Liver (tissue), 9 donors: ENCODE results near the gene PLCB4. TPM values are rescaled to one million over a fixed set of nuclear protein-coding genes. Genes with fewer than 3 reads are reported as not detected.

Source experiments
- DNase-seq: peaks from one replicate; pipeline ENCODE4 v3.0.0-alpha.2; 2017; ENCODE audit warnings: low spot score
- H3K27ac ChIP-seq, 2 donors: one replicate each; pipeline ENCODE4 v1.7.0; 2013; ENCODE audit warnings: inconsistent platforms in 2 of 2, low read length in 2 of 2, control low read depth in 1 of 2, low read depth in 1 of 2, mild to moderate bottlenecking in 1 of 2
- H3K27me3 ChIP-seq, 4 donors: one replicate each; pipeline versions ENCODE4 v1.6.1 to v1.7.0; 2013; ENCODE audit warnings: low read length in 3 of 4, inconsistent platforms in 1 of 4, mild to moderate bottlenecking in 1 of 4, moderate library complexity in 1 of 4; ENCODE audit not compliant: control insufficient read depth in 4 of 4, insufficient read depth in 4 of 4
- H3K36me3 ChIP-seq, 4 donors: one replicate each; pipeline versions ENCODE4 v1.6.1 to v1.7.0; 2013; ENCODE audit warnings: low read length in 3 of 4, mild to moderate bottlenecking in 3 of 4, low read depth in 1 of 4, moderate library complexity in 1 of 4; ENCODE audit not compliant: control insufficient read depth in 4 of 4, insufficient read depth in 3 of 4
- H3K4me1 ChIP-seq, 4 donors: one replicate each; pipeline versions ENCODE4 v1.6.1 to v1.7.0; 2013; ENCODE audit warnings: low read length in 3 of 4, mild to moderate bottlenecking in 3 of 4, moderate library complexity in 1 of 4; ENCODE audit not compliant: control insufficient read depth in 4 of 4, insufficient read depth in 4 of 4
- H3K4me3 ChIP-seq, 3 donors: one replicate each; pipeline versions ENCODE4 v1.6.1 to v1.7.0; 2013; ENCODE audit warnings: low read length in 3 of 3, control low read depth in 1 of 3, low read depth in 1 of 3, mild to moderate bottlenecking in 1 of 3
- H3K9ac ChIP-seq, 2 donors: one replicate each; pipeline ENCODE4 v1.7.0; 2013; ENCODE audit warnings: low read length in 2 of 2, mild to moderate bottlenecking in 2 of 2, moderate library complexity in 2 of 2, control low read depth in 1 of 2, low read depth in 1 of 2
- H3K9me3 ChIP-seq, 4 donors: one replicate each; pipeline versions ENCODE4 v1.6.1 to v1.7.0; 2013; ENCODE audit warnings: low read length in 3 of 4; ENCODE audit not compliant: control insufficient read depth in 4 of 4
- ATF3 ChIP-seq: IDR thresholded peaks from 2 replicates; pipeline ENCODE4 v1.6.1; 2016; ENCODE audit warnings: antibody characterized with exemption
- FOXA2 ChIP-seq: IDR thresholded peaks from 2 replicates; pipeline ENCODE4 v1.6.1; 2016; ENCODE audit warnings: antibody characterized with exemption
- GABPA ChIP-seq, 2 donors: IDR thresholded peaks in 1 of 2; conservative IDR thresholded peaks in 1 of 2; 2 replicates each; pipeline ENCODE4 v1.6.1; 2016; ENCODE audit warnings: antibody characterized with exemption in 2 of 2, mild to moderate bottlenecking in 1 of 2, moderate library complexity in 1 of 2
- HNF4G ChIP-seq: IDR thresholded peaks from 2 replicates; pipeline ENCODE4 v1.6.1; 2016; ENCODE audit warnings: antibody characterized with exemption
- JUND ChIP-seq, 2 donors: IDR thresholded peaks; 2 replicates each; pipeline ENCODE4 v1.6.1; 2016; ENCODE audit warnings: antibody characterized with exemption in 2 of 2
- NR2F2 ChIP-seq: IDR thresholded peaks from 2 replicates; pipeline ENCODE4 v1.6.1; 2016; ENCODE audit warnings: antibody characterized with exemption
- RXRA ChIP-seq, 2 donors: IDR thresholded peaks; 2 replicates each; pipeline ENCODE4 v1.6.1; 2017 to 2018; ENCODE audit warnings: antibody characterized with exemption in 2 of 2, mild to moderate bottlenecking in 1 of 2
- TAF1 ChIP-seq: conservative IDR thresholded peaks from 2 replicates; pipeline ENCODE4 v1.6.1; 2016; ENCODE audit warnings: antibody characterized with exemption, mild to moderate bottlenecking
- YY1 ChIP-seq: IDR thresholded peaks from 2 replicates; pipeline ENCODE4 v1.6.1; 2016; ENCODE audit warnings: antibody characterized with exemption, mild to moderate bottlenecking
- ZBTB33 ChIP-seq: IDR thresholded peaks from 2 replicates; pipeline ENCODE4 v1.6.1; 2016; ENCODE audit warnings: antibody characterized with exemption
- WGBS: extraction: QIAGEN DNeasy Blood & Tissue Kit; methylation state at CpG from one replicate; pipeline ENCODE4 v1.1.7; 2013; 5-methylcytosine and 5-hydroxymethylcytosine counted together
- polyA plus RNA-seq, 2 donors: library from polyadenylated mRNA; stranded (reverse) in 1 of 2; unstranded in 1 of 2; fragments of 200-250 nt in 1 of 2; fragments of >200 nt in 1 of 2; fragmentation: Nextera tagmentation in 1 of 2; extraction: Ambion mirVana in 1 of 2; gene quantifications; one replicate each; pipeline versions ENCODE4 v1.2.1 to v1.2.3, GENCODE V29; 2013 to 2015
- total RNA-seq, 2 donors: library from RNA; depleted of rRNA; stranded (reverse); fragments of >200 nt; gene quantifications; one replicate each; pipeline ENCODE4 v1.2.3, GENCODE V29; 2014
- TF ChIP-seq, protein P1 (sequence below): fragments of 150-350 bp; IDR thresholded peaks from 2 replicates; pipeline ENCODE4 v1.5.1; 2017; ENCODE audit warnings: improper control_type of control experiment, low read depth, low read length; ENCODE audit not compliant: missing input control
- donor health status: healthy.
- donor health status: healthy.
- donor health status: healthy.
- donor health status: healthy.
- donor health status: healthy.

PLCB4 gene
- total and polyA plus RNA-seq, 4 donors, result 0.14 to 0.67 (median 0.30) TPM

DNA sequence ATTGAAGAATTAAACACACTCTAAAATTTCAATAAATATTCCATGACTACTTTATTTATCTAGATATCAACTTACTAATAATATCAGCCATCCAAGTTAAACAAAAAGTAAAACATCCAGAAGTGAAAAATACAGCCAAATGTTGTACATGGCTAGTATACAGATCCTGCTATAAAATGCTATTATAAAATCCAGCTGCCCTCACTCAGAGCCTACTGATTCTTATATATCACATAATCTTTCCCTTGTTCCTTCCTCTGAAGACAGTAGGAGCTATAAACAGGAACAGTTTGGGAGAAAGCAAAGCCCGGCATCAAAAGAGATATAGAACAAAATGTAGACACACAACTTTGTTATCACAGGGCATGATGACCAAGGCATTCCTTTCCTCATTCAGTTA lies 212.9 kb downstream of the PLCB4 start:
- no peak overlapping the region for H3K4me3 ChIP-seq

GRCh38 chr20:9285617-9286016 lies 216.7 kb downstream of the PLCB4 start:
- H3K9me3 ChIP-seq, result no peaks in the 10 kb centered on the region
- no peaks in the 10 kb centered on the region for H3K36me3 ChIP-seq
- 72% methylated on average over 2 of the region's 2 CpGs for WGBS
- no peak overlapping the region for H3K9ac ChIP-seq
- no peak overlapping the region for H3K4me3 ChIP-seq
- no peaks in the 10 kb centered on the region for H3K4me1 ChIP-seq
- no peaks in the 10 kb centered on the region for H3K27me3 ChIP-seq
- DNase-seq, result no peak
- H3K27ac ChIP-seq, result no peak overlapping the region
- TF ChIP-seq HNF4G, result no peak
- TF ChIP-seq FOXA2, result no peak
- TF ChIP-seq, protein P1, sequence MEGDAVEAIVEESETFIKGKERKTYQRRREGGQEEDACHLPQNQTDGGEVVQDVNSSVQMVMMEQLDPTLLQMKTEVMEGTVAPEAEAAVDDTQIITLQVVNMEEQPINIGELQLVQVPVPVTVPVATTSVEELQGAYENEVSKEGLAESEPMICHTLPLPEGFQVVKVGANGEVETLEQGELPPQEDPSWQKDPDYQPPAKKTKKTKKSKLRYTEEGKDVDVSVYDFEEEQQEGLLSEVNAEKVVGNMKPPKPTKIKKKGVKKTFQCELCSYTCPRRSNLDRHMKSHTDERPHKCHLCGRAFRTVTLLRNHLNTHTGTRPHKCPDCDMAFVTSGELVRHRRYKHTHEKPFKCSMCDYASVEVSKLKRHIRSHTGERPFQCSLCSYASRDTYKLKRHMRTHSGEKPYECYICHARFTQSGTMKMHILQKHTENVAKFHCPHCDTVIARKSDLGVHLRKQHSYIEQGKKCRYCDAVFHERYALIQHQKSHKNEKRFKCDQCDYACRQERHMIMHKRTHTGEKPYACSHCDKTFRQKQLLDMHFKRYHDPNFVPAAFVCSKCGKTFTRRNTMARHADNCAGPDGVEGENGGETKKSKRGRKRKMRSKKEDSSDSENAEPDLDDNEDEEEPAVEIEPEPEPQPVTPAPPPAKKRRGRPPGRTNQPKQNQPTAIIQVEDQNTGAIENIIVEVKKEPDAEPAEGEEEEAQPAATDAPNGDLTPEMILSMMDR, result no peak
- no peak for TF ChIP-seq ATF3
- TF ChIP-seq TAF1, result no peak

More for the DNA sequence above, 212.9 kb downstream of the PLCB4 start:
- no peak overlapping the region for H3K9ac ChIP-seq
- TF ChIP-seq ZBTB33 (no peak), JUND (IDR thresholded peaks at IDR 0.05) (no peak), RXRA (IDR thresholded peaks at IDR 0.05) (no peak), YY1 (no peak), NR2F2 (no peak), GABPA (IDR thresholded peaks at IDR 0.05 in 1 of 2, conservative IDR thresholded peaks at IDR 0.05 in 1 of 2) (no peak)
- H3K27me3 ChIP-seq, result peaks cover 0 to 2% (median 0%) of the 10 kb centered on the region in 4 donors
- no peak for DNase-seq
- H3K9me3 ChIP-seq, result no peaks in the 10 kb centered on the region
- no peaks in the 10 kb centered on the region for H3K36me3 ChIP-seq
- no peak overlapping the region for H3K27ac ChIP-seq
- H3K4me1 ChIP-seq, result no peaks in the 10 kb centered on the region
- WGBS, result 81% methylated on average over 1 of the region's 1 CpG

- Histone ChIP-seq H3K27ac (no peak overlapping the region), H3K4me1 (no peaks in the 10 kb centered on the region), H3K9me3 (no peaks in the 10 kb centered on the region), H3K27me3 (no peaks in the 10 kb centered on the region), H3K4me3 (no peak overlapping the region), H3K9ac (no peak overlapping the region), H3K36me3 (no peaks in the 10 kb centered on the region)
- 91% methylated on average over 3 of the region's 3 CpGs for WGBS
- no peak for DNase-seq
- TF ChIP-seq TAF1, result no peak
Observed at GRCh38 chr20:9286501-9287461, 217.9 kb downstream of the PLCB4 start.
